Activated T-helper 2 cell treated with anti-CD3 and anti-CD28 coated beads, Interferon-gamma antibody, Interleukin-2, Interleukin-4, amounts not matched to agents 10 μg/mL and 5 μg/mL and 100 μg/mL, durations not matched to agents 14 hours and 24 hours and 36 hours (primary cell): ENCODE data around the gene TSBP1. TPM values are rescaled to one million over a fixed set of nuclear protein-coding genes. Genes with fewer than 3 reads are reported as not detected.
"Not testable (repeated sequence)": the region's sequence is repeated elsewhere in the genome, so short reads cannot be mapped to it uniquely, and the experiment has no call there.

Source experiments
- DNase-seq: peaks from one replicate; pipeline ENCODE4 v3.0.0; 2021; ENCODE audit warnings: low spot score
- H3K27ac Mint-ChIP-seq: one replicate; pipeline ENCODE4 v1.8.0; 2021; ENCODE audit warnings: mixed read lengths
- H3K27me3 Mint-ChIP-seq: one replicate; pipeline ENCODE4 v1.8.0; 2021; ENCODE audit warnings: low read depth, mixed read lengths
- H3K36me3 Mint-ChIP-seq: one replicate; pipeline ENCODE4 v1.8.0; 2021; ENCODE audit warnings: low read depth, mixed read lengths
- H3K4me1 Mint-ChIP-seq: one replicate; pipeline ENCODE4 v1.8.0; 2021; ENCODE audit warnings: low read depth, mixed read lengths
- H3K4me3 Mint-ChIP-seq: one replicate; pipeline ENCODE4 v1.8.0; 2021; ENCODE audit warnings: low read depth, mild to moderate bottlenecking, moderate library complexity, mixed read lengths
- H3K9me3 Mint-ChIP-seq: one replicate; pipeline ENCODE4 v1.8.0; 2021; ENCODE audit warnings: mixed read lengths
- intact Hi-C: fragments of 100-400 bp; cut with micrococcal nuclease; formaldehyde crosslinking; loops from one replicate; pipeline ENCODE4 v1.15.1; 2023
- total RNA-seq: library from RNA; stranded (reverse); gene quantifications from 2 replicates; pipeline ENCODE4 v1.2.3, GENCODE V29; 2022

Gene TSBP1
- total RNA-seq, 1 donor from 2014 or later = not detected

DNA sequence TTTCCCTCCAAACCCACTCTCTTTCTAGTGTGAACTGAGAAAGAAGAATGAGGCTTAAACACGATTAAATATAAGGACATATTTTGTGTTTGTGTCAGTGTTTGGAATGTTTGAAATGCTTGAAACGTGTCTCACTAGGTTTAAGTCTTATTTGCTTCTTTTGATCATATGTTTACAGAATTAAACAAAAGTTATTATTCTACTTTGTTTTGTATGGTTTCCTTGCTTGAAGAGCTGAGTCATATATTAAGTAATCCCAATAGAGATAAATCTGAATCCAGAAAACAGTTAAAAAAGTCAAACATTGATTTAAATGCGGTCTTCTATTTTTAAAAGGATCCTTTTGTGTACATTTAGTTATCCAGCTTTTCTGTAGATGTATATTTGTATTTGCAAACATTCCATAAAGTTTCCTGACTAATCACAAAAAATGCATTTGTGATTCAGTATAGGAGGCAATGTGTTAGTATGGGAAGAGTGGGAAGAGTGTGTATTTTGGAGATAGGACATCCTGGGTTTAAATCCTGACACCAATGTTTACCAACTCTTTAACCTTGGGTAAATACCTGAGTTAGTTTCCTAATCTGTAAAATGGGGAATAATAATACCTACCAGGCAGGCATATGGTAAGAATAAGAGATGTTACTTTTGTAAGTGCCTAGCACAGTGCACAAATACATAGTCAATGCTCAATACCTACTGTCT is 72.9 kb downstream of the TSBP1 start:
- H3K9me3 Mint-ChIP-seq = no peaks in the 10 kb centered on the region
- no peaks in the 10 kb centered on the region for H3K36me3 Mint-ChIP-seq
- no peak for DNase-seq
- H3K4me1 Mint-ChIP-seq = no peaks in the 10 kb centered on the region
- H3K27ac Mint-ChIP-seq = no peak overlapping the region
- H3K27me3 Mint-ChIP-seq = peaks cover 41% of the 10 kb centered on the region
- H3K4me3 Mint-ChIP-seq = no peak overlapping the region
- intact Hi-C loops = no loop called here

DNA sequence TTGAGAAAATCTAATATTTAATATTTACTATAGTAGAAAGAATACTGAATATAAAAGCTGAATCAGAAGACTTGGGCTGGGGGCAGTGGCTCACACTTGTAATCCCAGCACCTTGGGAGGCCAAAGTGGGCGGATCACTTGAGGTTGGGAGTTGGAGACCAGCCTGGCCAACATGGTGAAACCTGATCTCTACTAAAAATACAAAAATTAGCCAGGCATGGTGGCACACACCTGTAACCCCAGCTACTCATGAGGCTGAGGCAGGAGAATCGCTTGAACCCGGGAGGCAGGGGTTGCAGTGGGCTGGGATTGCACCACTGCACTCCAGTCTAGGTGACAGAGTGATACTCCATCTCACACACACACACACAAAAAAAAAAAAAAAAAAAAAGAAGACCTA is 76.7 kb downstream of the TSBP1 start:
- H3K27me3 Mint-ChIP-seq = peaks cover 56% of the 10 kb centered on the region
- H3K27ac Mint-ChIP-seq, H3K9me3 Mint-ChIP-seq, DNase-seq, intact Hi-C loops, H3K4me3 Mint-ChIP-seq, H3K36me3 Mint-ChIP-seq, H3K4me1 Mint-ChIP-seq: not testable (repeated sequence)

DNA sequence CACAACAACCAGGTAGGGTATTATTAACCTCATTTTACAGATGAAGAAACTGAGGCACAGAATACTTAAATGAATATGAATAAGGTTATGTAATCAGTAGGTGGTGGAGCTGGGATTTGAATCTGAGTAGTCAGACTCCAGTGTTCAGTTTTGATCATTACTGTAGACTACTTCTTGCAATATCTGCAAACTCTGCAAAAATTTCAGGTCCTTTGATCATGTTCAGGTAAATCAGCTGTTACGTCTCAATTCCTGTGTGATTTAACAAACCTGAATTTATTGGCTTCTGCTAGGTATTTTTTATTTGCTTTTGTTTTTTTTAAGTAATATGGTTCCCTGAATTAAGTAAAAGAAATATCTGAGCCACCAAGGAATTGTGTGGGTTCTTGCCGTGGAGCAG is 77.1 kb downstream of the TSBP1 start:
- H3K9me3 Mint-ChIP-seq = no peaks in the 10 kb centered on the region
- H3K27me3 Mint-ChIP-seq = peaks cover 56% of the 10 kb centered on the region
- no peak overlapping the region for H3K27ac Mint-ChIP-seq
- no peak for DNase-seq
- H3K36me3 Mint-ChIP-seq = no peaks in the 10 kb centered on the region
- H3K4me1 Mint-ChIP-seq = no peaks in the 10 kb centered on the region
- H3K4me3 Mint-ChIP-seq = no peak overlapping the region
- intact Hi-C loops = no loop called here

DNA sequence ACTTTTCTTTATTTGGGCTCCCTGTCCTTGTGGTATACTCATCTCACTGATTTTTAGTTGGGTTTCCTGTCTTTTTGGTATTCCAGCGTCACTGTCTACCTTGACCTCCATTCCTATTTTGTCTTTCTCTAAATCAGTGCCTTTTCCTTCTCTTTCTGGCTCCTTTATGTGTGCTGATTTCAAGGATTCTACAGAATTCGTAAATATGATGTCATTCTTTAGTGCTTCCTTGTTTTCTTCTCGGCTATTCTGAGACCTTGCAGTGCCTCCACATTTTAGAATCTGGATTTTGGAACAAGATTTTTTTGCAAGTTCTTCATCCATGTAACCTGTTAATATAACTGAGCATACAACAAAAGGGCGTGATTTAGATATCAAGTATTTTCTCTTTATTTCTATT is 78.0 kb downstream of the TSBP1 start:
- Mint-ChIP-seq H3K27ac (no peak overlapping the region), H3K4me3 (no peak overlapping the region), H3K9me3 (no peaks in the 10 kb centered on the region), H3K27me3 (peaks cover 54% of the 10 kb centered on the region), H3K4me1 (no peaks in the 10 kb centered on the region), H3K36me3 (no peaks in the 10 kb centered on the region)
- no peak for DNase-seq
- intact Hi-C loops = no loop called here

DNA sequence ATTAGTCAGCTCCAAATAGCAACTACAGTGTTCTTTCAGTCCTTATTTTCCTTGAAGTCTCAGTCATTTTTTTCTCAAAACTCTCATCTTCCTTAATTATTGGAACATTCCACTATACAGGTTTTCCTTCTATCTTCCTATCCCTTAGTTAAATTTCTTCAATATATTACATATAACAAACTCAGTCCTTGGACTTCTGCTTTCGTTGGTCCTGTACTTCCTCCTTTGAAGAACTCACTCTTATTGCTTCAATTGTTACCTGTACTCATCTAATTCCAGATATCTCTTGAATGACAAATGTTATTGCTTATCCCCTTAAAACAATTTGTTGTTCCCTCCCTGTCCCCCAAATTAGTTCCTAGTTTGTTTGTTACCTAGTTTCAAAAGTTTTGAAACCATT is 80.2 kb downstream of the TSBP1 start:
- no peaks in the 10 kb centered on the region for H3K4me1 Mint-ChIP-seq
- H3K9me3 Mint-ChIP-seq = no peaks in the 10 kb centered on the region
- H3K4me3 Mint-ChIP-seq = no peak overlapping the region
- intact Hi-C loops = no loop called here
- DNase-seq = no peak
- H3K36me3 Mint-ChIP-seq = no peaks in the 10 kb centered on the region
- no peak overlapping the region for H3K27ac Mint-ChIP-seq
- peaks cover 58% of the 10 kb centered on the region for H3K27me3 Mint-ChIP-seq

DNA sequence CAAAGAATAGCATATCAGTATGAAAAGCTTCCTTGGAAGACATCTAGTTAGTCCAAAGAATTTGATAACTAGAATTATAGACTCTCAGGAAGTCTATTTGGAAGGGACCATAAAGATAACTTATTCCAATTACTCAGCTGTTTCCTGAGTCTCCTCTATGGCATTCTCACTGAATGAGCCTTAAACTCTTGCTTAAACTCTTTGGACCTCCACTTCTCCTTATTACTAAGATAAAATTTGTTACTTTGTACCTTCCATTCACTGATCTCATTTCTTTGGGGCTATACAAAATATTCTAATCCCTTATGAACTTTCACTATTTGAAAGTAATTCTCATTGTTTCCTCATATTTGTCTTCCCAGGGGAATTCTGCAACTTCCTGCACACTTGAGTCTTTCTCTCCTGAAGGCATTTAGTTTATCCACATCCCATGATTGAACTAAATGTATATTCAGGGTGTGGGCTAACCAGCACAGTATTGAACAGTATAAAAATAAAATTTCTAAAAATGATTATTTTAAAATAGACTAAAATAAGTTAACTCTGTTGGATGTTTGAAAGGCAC is 80.7 kb downstream of the TSBP1 start:
- no peak for DNase-seq
- Mint-ChIP-seq H3K4me3 (no peak overlapping the region), H3K27me3 (peaks cover 58% of the 10 kb centered on the region), H3K4me1 (no peaks in the 10 kb centered on the region), H3K27ac (no peak overlapping the region), H3K9me3 (no peaks in the 10 kb centered on the region), H3K36me3 (no peaks in the 10 kb centered on the region)
- intact Hi-C loops = no loop called here

DNA sequence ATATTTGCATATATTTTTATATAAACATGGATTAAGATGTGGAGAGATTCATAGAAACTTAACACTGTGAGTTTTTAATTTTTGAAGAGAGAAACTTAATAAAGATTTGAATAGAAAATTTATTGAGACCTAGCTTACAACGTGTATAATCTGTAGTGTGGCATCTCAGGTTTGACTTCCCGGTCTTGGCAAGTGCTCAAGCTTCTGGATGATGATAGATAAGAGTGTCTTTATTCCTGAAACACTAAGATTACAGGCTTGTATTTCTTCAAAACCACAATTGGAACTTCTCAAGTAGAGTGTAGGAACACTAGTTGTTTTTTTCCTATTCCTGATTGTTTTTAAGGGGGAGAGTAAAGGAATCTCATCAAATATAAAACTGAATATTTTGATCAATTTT is 83.3 kb downstream of the TSBP1 start:
- peaks cover 55% of the 10 kb centered on the region for H3K27me3 Mint-ChIP-seq
- DNase-seq = no peak
- H3K4me3 Mint-ChIP-seq = no peak overlapping the region
- H3K36me3 Mint-ChIP-seq = no peaks in the 10 kb centered on the region
- intact Hi-C loops = no loop called here
- H3K4me1 Mint-ChIP-seq = no peaks in the 10 kb centered on the region
- H3K9me3 Mint-ChIP-seq = no peaks in the 10 kb centered on the region
- H3K27ac Mint-ChIP-seq = no peak overlapping the region

DNA sequence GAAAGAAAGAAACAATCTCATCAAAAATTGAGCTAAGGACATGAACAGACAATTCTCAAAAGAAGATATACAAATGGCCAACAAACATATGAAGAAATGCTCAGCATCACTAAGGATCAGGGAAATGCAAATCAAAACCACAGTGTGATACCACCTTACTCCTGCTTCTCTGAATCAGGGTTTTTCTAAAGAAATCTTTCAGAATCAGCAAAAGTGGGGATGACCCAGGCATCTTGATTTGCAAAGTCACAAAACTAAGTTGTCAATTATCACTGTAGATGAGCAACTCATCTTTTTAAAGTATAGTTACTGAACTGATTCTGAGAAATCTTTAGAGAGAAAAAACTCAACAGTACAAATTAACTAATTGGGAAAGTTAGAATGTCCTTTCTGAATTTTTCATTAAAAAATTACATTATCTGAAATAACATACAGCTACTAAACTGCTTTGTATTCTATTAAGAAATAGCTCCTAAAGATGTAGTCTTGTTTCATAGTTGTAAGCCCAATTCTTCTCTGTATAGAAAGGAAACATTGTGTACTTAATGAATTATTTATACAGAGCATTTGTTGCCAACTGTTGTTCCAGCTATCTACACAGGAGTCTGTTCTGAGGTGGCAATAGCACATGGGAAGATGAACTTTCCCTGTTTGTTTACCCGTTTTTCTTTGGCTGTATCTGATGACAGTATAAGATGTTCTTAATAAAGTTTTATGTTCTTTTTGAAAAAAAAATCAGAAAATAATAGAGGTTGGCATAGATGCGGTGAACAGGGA is 97.7 kb downstream of the TSBP1 start:
- intact Hi-C loops, H3K4me3 Mint-ChIP-seq, H3K36me3 Mint-ChIP-seq, DNase-seq, H3K9me3 Mint-ChIP-seq, H3K27ac Mint-ChIP-seq: not testable (repeated sequence)
- H3K4me1 Mint-ChIP-seq = peaks cover 23% of the 10 kb centered on the region
- peaks cover 29% of the 10 kb centered on the region for H3K27me3 Mint-ChIP-seq

DNA sequence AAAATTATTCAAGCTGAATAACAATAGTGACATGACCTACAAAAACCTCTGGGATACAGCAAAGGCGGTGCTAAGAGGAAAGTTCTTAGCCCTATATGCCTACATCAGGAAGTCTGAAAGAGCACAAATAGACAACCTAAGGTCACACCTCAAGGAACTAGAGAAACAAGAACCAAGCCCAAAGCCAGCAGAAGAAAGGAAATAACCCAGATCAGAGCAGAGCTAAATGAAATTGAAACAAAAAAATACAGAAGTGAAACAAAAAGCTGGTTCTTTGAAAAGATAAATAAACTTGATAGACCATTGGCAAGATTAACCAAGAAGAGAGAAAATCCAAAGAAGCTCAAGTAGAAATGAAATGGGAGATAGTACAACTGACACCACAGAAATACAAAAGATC is 100.3 kb downstream of the TSBP1 start:
- DNase-seq = no peak
- H3K4me3 Mint-ChIP-seq = no peak overlapping the region
- intact Hi-C loops = no loop called here
- H3K27ac Mint-ChIP-seq = no peak overlapping the region
- H3K36me3 Mint-ChIP-seq = no peaks in the 10 kb centered on the region
- peaks cover 23% of the 10 kb centered on the region for H3K4me1 Mint-ChIP-seq
- H3K9me3 Mint-ChIP-seq = no peaks in the 10 kb centered on the region
- H3K27me3 Mint-ChIP-seq = peaks cover 28% of the 10 kb centered on the region

DNA sequence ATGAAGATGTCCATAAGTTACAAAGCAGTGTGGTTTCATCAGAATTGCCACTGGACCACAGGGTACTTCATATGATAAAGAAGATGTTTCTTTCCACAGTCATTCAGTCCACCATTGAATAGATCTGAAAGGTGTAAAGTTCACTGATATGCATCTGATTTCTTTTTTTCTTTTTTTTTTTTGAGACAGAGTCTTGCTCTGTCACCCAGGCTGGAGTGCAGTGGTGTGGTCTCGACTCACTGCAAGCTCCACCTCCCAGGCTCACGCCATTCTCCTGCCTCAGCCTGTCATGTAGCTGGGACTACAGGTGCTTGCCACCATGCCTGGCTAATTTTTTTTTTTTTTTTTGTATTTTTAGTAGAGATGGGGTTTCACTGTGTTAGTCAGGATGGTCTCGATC is 103.2 kb downstream of the TSBP1 start:
- H3K9me3 Mint-ChIP-seq, DNase-seq, H3K27ac Mint-ChIP-seq, H3K36me3 Mint-ChIP-seq, intact Hi-C loops, H3K4me3 Mint-ChIP-seq: not testable (repeated sequence)
- peaks cover 30% of the 10 kb centered on the region for H3K27me3 Mint-ChIP-seq
- H3K4me1 Mint-ChIP-seq = peaks cover 20% of the 10 kb centered on the region

DNA sequence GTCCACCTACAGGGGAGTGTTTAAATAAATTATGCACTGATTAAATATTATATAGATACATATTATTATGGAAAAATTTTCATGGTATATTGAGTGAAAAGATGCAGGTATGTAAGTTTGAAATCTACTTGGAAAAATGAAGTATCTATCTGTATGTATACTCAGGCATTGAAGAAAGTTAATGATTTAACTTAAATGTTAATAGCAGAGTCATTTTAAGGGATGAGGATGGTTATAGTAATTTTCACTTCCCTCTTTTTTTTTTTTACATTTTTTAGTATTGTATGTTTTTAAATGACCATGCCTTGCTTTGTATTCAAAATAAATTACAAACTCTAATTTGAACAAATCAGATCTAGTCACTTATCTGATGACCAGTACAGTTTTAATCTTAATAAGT is 104.7 kb downstream of the TSBP1 start:
- H3K27me3 Mint-ChIP-seq = peaks cover 29% of the 10 kb centered on the region
- intact Hi-C loops = no loop called here
- no peaks in the 10 kb centered on the region for H3K36me3 Mint-ChIP-seq
- DNase-seq = no peak
- H3K4me1 Mint-ChIP-seq = peaks cover 12% of the 10 kb centered on the region
- no peak overlapping the region for H3K4me3 Mint-ChIP-seq
- H3K9me3 Mint-ChIP-seq = no peaks in the 10 kb centered on the region
- no peak overlapping the region for H3K27ac Mint-ChIP-seq

DNA sequence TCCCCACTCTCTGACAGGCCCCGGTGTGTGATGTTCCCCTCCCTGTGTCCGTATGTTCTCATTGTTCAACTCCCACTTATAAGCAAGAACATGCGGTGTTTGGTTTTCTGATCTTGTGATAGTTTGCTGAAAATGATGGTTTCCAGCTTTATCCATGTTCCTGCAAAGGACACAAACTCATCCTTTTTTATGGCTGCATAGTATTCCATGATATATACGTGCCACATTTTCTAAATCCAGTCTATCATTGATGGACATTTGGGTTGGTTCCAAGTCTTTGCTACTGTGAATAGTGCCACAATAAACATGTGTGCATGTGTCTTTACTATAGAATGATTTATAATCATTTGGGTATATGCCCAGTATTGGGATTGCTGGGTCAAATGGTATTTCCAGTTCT is 114.4 kb downstream of the TSBP1 start:
- not testable (repeated sequence) for H3K9me3 Mint-ChIP-seq, H3K36me3 Mint-ChIP-seq, H3K27ac Mint-ChIP-seq, DNase-seq, H3K4me3 Mint-ChIP-seq
- intact Hi-C loops = loop anchor here (10.0 kb wide), 1 partner anchor 538 kb away; no protein-coding TSS in a partner anchor
- H3K4me1 Mint-ChIP-seq = peaks cover 15% of the 10 kb centered on the region
- peaks cover 58% of the 10 kb centered on the region for H3K27me3 Mint-ChIP-seq
